Colonic mucosa (tissue), 4 donors: ENCODE results near the gene WWOX. TPM values are rescaled to one million over a fixed set of nuclear protein-coding genes. Genes with fewer than 3 reads are reported as not detected.

Source experiments
- DNase-seq: peaks from one replicate; pipeline ENCODE4 v3.0.0-alpha.2; 2020
- H3K27ac ChIP-seq: fragments of 200-600 bp; one replicate; pipeline ENCODE4 v1.8.0; 2021
- H3K27me3 ChIP-seq: fragments of 200-600 bp; one replicate; pipeline ENCODE4 v1.8.0; 2021
- H3K36me3 ChIP-seq: fragments of 200-600 bp; one replicate; pipeline ENCODE4 v1.8.0; 2021
- H3K4me1 ChIP-seq: fragments of 200-600 bp; one replicate; pipeline ENCODE4 v1.8.0; 2021; ENCODE audit warnings: mild to moderate bottlenecking
- H3K4me3 ChIP-seq: fragments of 200-600 bp; one replicate; pipeline ENCODE4 v1.8.0; 2021
- H3K9ac ChIP-seq, 2 donors: one replicate each; pipeline ENCODE4 v1.7.0; 2013; ENCODE audit warnings: control low read depth in 2 of 2, low read depth in 2 of 2, low read length in 2 of 2
- H3K9me3 ChIP-seq: fragments of 200-600 bp; one replicate; pipeline ENCODE4 v1.8.0; 2021
- CTCF ChIP-seq: fragments of 200-600 bp; IDR thresholded peaks from one replicate; pipeline ENCODE4 v1.8.0; 2022; ENCODE audit warnings: antibody characterized with exemption, mild to moderate bottlenecking
- intact Hi-C: fragments of 100-400 bp; cut with DNase I; formaldehyde crosslinking; loops from one replicate; pipeline ENCODE4 v1.14.1; 2022
- total RNA-seq, 2 donors: library from RNA; stranded (reverse); fragmentation: NEBNext Ultra II Directional in 1 of 2; extraction: Animal tissue kit (Norgen Biotek cat#: 25700) in 1 of 2; gene quantifications; one replicate each; pipeline ENCODE4 v1.2.1, GENCODE V29; 2021
- donor health status: healthy.
- donor health status: DM: no; HTN: no; CAD: no.
- donor health status: DM: no; HTN: no; CAD: no.

Gene WWOX
- total RNA-seq, 2 donors from 2014 or later = 7.2 to 11.0 TPM

- TF ChIP-seq CTCF = no peak
- Histone ChIP-seq H3K27me3 (no peaks in the 10 kb centered on the region), H3K27ac (no peak overlapping the region), H3K9ac (no peak overlapping the region), H3K36me3 (no peaks in the 10 kb centered on the region), H3K9me3 (no peaks in the 10 kb centered on the region), H3K4me3 (no peak overlapping the region), H3K4me1 (no peaks in the 10 kb centered on the region)
- DNase-seq = no peak
- intact Hi-C loops = no loop called here
Measured at GRCh38 chr16:78727536-78727935, 628.1 kb downstream of the WWOX start.

- H3K9me3 ChIP-seq = no peaks in the 10 kb centered on the region
- no peaks in the 10 kb centered on the region for H3K27me3 ChIP-seq
- no peak for TF ChIP-seq CTCF
- intact Hi-C loops = no loop called here
- no peak overlapping the region for H3K4me3 ChIP-seq
- no peaks in the 10 kb centered on the region for H3K4me1 ChIP-seq
- H3K9ac ChIP-seq = no peak overlapping the region
- H3K27ac ChIP-seq = no peak overlapping the region
- DNase-seq = no peak
- H3K36me3 ChIP-seq = no peaks in the 10 kb centered on the region
Measured at GRCh38 chr16:78729687-78730086, 630.2 kb downstream of the WWOX start.

DNA sequence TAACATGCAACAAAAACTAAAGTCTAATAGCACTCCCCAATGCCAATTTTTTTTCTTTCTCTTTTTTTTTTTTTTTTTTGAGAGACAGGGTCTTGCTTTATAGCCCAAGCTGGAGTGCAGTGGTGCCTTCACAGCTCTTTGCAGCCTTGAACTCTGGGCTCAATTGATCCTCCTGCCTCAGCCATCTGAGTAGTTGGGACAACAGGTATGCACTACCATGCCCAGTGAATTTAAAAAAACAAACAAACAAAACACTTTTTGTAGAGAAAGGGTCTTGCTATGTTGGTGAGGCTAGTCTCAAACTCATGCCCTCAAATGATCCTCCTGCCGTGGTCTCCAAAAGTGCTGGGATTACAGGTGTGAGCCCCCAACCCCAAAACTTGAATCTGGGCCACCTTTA is 632.3 kb downstream of the WWOX start:
- no peak overlapping the region for H3K9ac ChIP-seq
- H3K36me3 ChIP-seq = no peaks in the 10 kb centered on the region
- H3K27me3 ChIP-seq = no peaks in the 10 kb centered on the region
- no peaks in the 10 kb centered on the region for H3K9me3 ChIP-seq
- H3K4me3 ChIP-seq = no peak overlapping the region
- no peaks in the 10 kb centered on the region for H3K4me1 ChIP-seq
- no peak for TF ChIP-seq CTCF
- intact Hi-C loops = no loop called here
- H3K27ac ChIP-seq = no peak overlapping the region
- no peak for DNase-seq

GRCh38 chr16:78732696-78733095 is 633.2 kb downstream of the WWOX start:
- Histone ChIP-seq H3K9ac (no peak overlapping the region), H3K4me1 (no peaks in the 10 kb centered on the region), H3K27ac (no peak overlapping the region), H3K9me3 (no peaks in the 10 kb centered on the region), H3K36me3 (no peaks in the 10 kb centered on the region), H3K4me3 (no peak overlapping the region), H3K27me3 (no peaks in the 10 kb centered on the region)
- TF ChIP-seq CTCF = no peak
- intact Hi-C loops = no loop called here
- no peak for DNase-seq

- no peak overlapping the region for H3K27ac ChIP-seq
Measured at GRCh38 chr16:78735337-78735736, 635.9 kb downstream of the WWOX start.

More at GRCh38 chr16:78735337-78735736, 635.9 kb downstream of the WWOX start:
- H3K4me3 ChIP-seq = no peak overlapping the region
- H3K27me3 ChIP-seq = no peaks in the 10 kb centered on the region
- no peaks in the 10 kb centered on the region for H3K36me3 ChIP-seq
- intact Hi-C loops = no loop called here
- DNase-seq = no peak
- no peak for TF ChIP-seq CTCF
- no peaks in the 10 kb centered on the region for H3K9me3 ChIP-seq
- no peak overlapping the region for H3K9ac ChIP-seq
- no peaks in the 10 kb centered on the region for H3K4me1 ChIP-seq
